ENCODE data around the gene VPS13C.

GRCh38 chr15:62026487-62027262 is 33.6 kb downstream of the VPS13C start:
- TF ChIP-seq EZH2phosphoT487 (IDR thresholded peaks at IDR 0.05; ENCODE audit: insufficient read depth, low read depth) (no peak), EZH2 (IDR thresholded peaks at IDR 0.05; ENCODE audit: insufficient read depth, poor library complexity, severe bottlenecking) (no peak)
